ENCODE results near the gene ARVCF.

GRCh38 chr22:20054034-20054427, 37.4 kb upstream of the ARVCF start:
- no peak for TF ChIP-seq CTCF (IDR thresholded peaks at IDR 0.05)
- TF ChIP-seq POLR2AphosphoS5 (IDR thresholded peaks at IDR 0.05; ENCODE audit: low read depth, low read length), result no peak
- no peak for TF ChIP-seq TCF7L2 (IDR thresholded peaks at IDR 0.05; ENCODE audit: low read depth, low read length)
- no peak for TF ChIP-seq REST (IDR thresholded peaks at IDR 0.05; ENCODE audit: insufficient read depth in 1 of 2, low read depth in 2 of 2, low read length in 1 of 2)
- no peak for TF ChIP-seq SIN3A (IDR thresholded peaks at IDR 0.05; ENCODE audit: borderline replicate concordance, insufficient read depth, low read depth, low read length)

Data from Panc1 (cell line).